GM18499 (cell line): ENCODE measurements around the gene B3GALT5.
"Not testable (repeated sequence)": the region's sequence is repeated elsewhere in the genome, so short reads cannot be mapped to it uniquely, and the experiment has no call there.

ENCODE experiments used
- ATAC-seq: cut with Tn5 transposase; IDR thresholded peaks from one replicate; pipeline ENCODE4 v1.9.1; 2021; ENCODE audit warnings: moderate number of reproducible peaks; ENCODE audit not compliant: insufficient read depth, unreplicated experiment

B3GALT5 gene

GRCh38 chr21:39686646-39687468, 74.1 kb downstream of the B3GALT5 start:
- ATAC-seq = no peak

GRCh38 chr21:39688010-39688409, 75.3 kb downstream of the B3GALT5 start:
- no peak for ATAC-seq

DNA sequence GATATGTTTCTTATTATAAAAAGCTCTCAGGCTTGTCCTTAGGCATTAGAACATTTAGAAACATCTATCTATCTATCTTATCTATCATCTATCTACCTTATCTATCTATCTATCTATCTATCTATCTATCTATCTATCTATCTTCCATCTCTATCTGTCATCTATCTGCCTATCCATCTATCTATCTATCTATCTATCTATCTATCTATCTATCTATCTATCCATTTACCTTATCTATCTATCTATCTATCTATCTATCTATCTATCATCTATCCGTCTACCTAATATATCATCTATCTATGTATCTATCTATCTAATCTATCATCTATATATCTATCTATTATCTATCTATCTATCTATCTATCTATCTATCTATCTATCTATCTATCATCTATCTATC, 77.1 kb downstream of the B3GALT5 start:
- not testable (repeated sequence) for ATAC-seq

- no peak for ATAC-seq
These were observed 77.7 kb downstream of the B3GALT5 start for GRCh38 chr21:39690454-39690853.

DNA sequence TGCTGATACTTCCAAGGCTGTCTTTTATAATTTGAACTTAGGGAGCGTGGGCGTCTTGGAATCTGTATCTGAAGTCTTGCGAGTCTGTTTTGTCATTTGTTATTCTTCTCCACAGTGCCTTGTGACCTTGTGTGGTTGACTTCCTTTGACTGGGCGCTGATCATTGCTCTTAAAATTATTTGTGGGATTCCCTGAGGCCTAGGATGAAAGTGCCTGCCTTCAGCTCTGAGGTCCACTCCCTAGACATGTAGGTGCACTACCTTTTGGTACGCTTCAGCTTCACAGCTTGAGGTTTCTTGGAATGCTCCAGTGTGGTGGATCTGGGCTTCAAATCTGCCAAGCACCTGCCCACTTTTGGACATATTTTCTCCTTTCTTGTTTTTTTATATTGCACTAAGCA, 82.0 kb downstream of the B3GALT5 start:
- no peak for ATAC-seq

- ATAC-seq = no peak
These were observed 83.5 kb downstream of the B3GALT5 start for GRCh38 chr21:39696196-39696595.

DNA sequence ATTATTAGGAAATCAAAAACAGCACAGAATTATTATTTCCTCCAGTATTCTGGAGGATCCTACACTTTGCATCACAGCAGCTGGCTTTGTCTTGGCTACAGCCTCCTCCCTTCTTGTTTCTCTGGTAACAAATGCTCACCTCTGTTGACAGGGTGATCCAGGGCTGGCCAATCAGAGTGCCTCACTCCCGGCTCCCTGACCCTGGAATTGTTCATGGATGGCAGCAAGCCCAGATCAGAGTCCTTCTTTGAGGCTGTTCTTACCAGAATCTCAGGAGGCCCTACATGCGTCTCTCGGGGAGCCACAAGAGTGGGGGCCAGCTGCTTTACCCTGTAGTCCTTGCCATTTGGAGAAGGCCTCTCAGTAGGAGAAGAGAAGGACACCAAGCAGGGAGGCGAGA, 83.9 kb downstream of the B3GALT5 start:
- no peak for ATAC-seq

- no peak for ATAC-seq
These were observed 87.6 kb downstream of the B3GALT5 start for GRCh38 chr21:39700318-39700717.

DNA sequence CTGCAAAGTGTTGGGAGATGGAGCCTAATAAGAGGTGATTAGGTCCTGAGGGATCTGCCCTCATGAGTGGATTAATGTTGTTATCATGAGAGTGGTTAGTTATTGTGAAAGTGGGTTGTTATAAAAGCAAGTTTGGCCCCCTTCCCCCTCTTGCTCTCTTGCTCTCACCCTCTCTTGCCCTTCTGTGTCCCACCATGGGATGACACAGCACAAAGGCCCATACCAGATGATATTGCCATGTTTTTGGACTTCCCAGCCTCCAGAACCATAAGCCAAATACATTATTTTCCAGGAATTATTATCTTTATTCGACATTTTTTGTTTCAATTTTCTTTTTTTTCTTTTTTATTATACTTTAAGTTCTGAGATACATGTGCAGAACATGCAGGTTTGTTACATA, 90.8 kb downstream of the B3GALT5 start:
- no peak for ATAC-seq

GRCh38 chr21:39705849-39706248, 93.1 kb downstream of the B3GALT5 start:
- no peak for ATAC-seq

DNA sequence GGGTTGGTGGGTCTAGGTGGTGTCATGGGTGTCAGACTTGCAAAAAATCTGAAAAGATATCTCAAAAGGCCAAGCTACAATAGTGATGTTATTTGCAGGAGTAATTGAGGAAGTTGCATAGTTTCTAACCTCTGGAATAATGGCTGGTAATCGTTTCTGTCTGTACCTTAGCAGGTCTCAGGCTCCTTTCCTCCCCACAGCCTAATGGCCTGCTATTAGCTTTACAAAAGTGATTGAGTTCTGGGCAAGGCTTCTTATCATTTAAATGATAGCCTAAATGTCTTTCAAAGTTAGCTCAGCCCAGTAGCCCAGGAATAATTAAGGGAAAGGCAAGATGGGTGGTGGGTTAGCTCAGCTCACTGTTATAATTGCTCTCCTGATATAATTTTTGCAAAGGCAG, 94.6 kb downstream of the B3GALT5 start:
- ATAC-seq = no peak

GRCh38 chr21:39710866-39711265, 98.1 kb downstream of the B3GALT5 start:
- no peak for ATAC-seq

DNA sequence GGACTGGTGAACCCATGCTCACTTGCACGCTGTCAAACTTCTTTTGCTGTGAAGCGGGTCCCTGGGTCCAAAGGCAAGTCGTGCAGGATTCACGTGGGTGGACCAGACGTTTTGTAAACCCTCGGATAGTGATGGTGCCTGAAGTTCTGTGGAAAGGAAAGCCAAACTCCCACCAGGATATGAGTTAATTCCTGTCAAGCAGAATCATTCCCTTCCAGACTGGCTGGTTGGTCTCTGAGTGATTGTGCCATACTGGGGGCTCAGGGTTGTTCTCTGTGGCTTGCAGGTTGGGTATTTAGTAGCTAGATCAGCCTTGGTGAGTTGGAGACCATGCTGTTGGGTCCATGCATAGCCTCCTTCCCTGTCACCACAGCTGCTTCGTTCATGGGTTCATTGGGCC, 99.5 kb downstream of the B3GALT5 start:
- no peak for ATAC-seq

GRCh38 chr21:39712976-39713375, 100.2 kb downstream of the B3GALT5 start:
- ATAC-seq = no peak

GRCh38 chr21:39713905-39714304, 101.2 kb downstream of the B3GALT5 start:
- no peak for ATAC-seq

DNA sequence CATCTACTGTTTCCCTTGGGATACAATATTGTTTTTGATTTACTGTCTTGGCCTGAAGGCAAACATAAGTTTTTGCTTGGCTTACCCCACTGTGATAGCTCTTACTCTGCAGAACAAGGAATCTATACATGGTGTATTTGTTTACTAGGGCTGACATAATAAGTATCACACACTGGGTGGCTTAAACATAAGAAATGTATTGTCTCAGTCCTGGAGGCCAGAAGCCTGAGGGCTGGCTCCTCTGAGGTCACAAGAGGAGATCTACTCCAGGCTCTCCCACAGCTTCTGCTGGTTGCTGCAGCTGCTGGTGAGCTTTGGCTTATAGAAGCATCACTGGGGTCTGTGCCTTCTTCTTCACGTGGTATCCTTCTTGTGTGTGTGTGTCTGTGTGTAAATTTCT, 101.6 kb downstream of the B3GALT5 start:
- ATAC-seq = no peak

GRCh38 chr21:39715804-39716397, 103.2 kb downstream of the B3GALT5 start:
- no peak for ATAC-seq

GRCh38 chr21:39720126-39720778, 107.5 kb downstream of the B3GALT5 start:
- ATAC-seq = no peak

GRCh38 chr21:39721885-39722284, 109.1 kb downstream of the B3GALT5 start:
- ATAC-seq = no peak
